Activated CD8-positive, alpha-beta memory T cell treated with anti-CD3 and anti-CD28 coated beads for 48 hours (primary cell): ENCODE data around the gene SSBP3.

ENCODE experiments used
- DNase-seq, 3 experiments: peaks; one replicate each; pipeline ENCODE4 v3.0.0-alpha.2; 2020; ENCODE audit warnings: low read depth in 2 of 3, low spot score in 2 of 3

Gene SSBP3

DNA sequence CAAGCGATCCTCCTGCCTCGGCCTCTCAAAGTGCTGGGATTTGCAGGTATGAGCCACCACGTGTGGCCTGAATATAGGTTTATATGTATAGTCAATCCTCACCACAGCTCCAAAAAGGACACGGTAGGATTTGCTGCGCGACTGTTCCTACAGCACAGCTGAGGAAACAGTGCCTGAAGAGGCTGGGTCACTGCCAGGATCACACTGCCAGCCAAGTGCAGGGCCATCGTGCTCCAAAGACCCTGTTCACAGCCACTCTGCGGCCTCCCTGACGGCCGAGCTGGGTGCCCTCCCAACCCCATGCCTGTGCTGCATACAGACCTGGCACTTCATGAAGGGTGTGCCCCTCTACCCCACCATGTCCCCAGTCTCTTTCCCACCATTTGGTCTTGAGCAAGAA, 134.9 kb downstream of the SSBP3 start:
- DNase-seq: no peak

DNA sequence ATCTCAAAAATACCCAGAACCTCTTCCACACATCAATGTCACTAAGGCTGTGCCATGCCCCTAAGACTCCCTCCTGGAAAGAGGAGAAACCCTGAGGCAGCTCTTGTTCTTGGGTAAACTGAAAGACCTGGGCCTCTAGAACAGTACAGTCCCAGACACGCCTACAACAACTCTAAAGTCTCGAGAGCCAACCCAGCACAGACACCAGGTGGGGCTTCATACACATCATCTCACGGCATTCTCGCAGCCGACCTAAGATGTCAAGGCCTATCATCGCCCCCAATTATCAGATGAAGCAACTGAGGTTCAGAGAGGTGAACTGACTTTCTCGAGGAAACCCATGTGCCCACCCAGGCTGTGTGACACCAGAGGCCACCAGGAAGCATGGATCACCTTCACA, 135.7 kb downstream of the SSBP3 start:
- DNase-seq: no peak

DNA sequence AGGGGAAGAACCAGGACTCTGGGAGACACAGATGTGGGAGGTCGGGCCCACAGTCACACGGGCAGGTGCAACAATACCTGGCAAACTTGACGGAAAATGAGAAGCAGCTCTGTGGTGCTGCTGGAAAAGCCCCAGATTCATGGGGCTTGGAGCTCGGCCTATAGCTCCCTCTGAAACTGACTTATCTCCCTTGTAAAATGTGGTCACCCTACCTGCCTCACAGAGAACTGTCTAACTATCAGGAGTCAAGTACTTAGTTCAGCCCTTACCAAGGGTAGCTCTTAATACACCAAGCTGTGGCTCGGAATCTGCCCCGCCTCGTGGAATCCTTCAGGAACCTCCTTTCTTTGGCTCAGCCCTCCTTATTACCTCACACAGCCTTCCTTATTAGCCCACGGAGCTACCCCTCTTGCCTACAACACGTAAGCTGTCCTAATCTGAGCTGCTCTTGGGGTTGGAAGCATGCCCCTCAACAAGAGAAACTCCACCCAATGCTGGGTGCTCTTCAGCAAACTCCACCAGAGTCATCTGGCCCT, 137.4 kb downstream of the SSBP3 start:
- DNase-seq: no peak

DNA sequence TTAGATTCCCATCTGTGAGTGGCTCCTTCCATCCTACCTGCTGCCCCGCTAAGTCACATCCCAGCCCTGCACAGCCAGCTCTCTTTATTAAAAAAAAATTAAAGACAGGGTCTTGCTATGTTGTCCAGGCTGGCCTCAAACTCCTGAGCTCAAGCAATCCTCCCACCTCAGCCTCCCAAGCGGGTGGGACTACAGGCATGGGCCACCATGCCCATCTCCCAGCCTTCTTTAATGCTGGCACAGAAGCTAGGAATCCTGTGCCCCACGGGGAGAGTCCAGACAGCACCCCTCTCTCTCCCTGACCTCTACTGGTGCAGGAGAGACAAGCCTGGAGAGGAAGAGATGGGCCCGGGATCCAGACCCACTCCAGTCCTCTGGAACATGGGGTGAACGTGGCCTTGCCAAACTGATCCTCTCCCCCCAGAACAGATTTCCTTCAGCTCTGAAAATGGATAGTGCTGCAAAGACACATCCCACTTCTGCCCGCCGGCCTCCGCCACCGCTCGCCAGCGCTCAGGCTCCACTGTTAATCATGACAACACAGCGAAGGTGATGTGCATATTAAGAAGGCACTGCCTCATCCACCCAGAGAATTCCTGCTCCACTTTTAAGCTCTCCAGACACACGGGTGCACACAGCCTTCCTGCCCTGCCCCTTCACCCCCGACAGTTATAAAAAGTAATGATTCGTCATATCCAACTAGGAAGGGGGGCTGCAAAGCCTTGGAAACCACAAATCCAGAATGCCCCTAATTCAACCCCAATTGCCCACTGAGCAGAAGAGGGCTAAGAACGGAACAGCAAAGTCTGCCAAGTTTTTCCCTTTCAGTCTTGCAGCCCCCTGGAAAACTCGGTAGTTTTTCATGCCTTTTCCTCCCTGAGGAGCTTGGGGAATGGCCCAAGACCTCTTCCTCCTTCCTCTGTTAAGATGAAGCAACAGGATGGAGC, 138.1 kb downstream of the SSBP3 start:
- DNase-seq: no peak

DNA sequence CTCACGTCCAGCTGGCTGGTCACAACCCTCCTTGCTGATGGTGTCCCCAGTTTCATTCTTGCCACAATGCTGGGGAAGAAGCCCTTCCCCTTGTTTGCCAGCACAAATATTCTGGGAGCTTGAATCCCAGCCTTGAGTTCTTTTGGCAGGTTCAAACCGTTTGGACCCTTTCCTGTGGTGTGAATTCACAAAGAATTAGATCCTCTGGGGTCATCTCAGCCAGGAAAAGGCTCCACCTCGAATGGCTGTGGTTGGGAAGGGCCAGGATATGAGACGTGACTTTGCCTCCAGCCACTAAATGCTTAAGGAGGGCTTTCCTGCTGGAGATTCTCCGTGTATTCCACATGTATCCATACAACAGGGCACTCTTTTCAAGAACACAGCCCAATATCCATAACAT, 139.3 kb downstream of the SSBP3 start:
- DNase-seq: no peak

DNA sequence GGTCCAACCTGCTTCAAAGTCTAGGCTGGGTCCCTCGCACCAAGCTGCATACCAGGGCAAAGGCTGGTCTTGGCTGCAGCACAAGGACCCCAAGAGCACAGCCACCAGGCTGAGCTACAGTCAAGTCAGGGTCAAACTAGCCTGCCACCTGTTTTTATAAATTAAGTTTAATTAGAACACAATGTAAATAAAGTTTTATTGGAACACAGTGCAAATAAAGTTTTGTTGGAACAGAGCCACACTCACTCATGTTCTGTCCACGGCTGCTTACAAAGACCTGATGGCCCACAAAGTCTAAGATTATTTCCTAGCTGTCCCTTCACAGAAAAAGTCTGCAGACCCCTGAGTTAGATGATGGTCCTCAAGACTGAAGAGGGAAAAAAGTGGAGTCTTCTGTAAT, 140.0 kb downstream of the SSBP3 start:
- no peak for DNase-seq

DNA sequence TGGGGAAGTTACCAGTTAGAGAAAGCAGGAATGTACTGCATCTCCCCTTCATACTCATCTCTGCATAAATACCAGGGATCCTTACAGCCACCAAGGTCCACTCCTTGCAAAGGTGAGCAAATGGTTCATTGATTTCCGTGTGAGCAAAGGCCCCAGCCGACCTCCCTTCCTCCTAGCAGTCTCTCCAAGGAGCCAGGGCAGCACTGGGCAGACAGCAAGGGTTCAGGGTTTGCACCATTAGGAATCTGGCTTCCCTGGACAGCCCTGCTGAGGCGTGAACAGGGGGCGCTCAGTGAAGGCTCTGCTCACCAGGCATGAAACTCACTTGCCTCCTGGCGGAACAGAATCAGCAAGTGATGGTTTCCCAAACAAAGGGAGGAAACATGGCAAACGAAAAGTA, 140.5 kb downstream of the SSBP3 start:
- DNase-seq: no peak

DNA sequence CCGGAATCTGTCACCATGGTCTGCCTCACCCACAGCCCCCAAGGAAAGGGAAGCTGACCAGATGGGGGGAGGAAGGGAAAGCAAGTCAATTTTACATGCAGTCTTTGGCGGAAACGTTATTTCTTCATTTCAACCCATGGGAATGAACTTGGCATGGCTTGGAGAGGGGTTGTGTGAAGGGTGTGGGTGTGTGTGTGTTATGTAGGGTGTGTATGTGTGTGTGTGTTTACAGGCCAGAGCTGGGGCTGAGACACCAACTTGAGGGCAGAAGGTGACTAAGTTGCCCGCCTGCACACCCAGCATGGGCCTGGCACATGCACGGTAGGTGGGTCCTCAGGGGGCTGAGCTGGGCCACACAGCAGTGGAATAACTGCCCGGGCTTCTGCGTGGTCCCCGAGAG, 141.1 kb downstream of the SSBP3 start:
- DNase-seq: no peak

DNA sequence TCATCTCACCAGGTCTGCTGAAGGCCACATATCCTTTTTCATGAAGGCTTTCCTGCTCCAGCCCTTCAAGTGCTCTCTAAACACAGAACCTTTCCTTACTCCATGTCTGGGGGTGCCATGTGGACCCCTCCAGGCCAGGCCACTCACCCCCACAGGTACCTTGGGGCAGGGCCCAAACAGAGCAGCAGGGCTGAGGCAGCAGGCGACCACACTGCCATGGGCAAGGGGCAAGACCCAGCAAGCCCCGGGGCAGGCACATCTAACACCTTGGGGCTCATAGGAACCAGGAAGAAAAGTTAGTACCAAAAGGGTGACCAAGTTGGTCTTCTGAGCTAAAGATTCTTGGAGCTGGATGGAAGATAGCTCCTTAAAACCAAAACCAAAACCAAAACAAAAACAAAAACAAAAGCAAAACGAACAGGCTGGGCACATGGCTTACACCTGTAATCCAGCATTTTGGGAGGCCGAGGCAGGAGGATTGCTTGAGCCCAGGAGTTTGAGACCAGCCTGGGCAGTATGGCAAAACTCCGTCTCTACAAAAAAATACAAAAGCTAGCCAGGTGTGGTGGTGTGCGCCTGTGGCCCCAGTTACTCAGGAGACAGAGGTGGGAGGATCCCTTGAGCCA, 142.5 kb downstream of the SSBP3 start:
- DNase-seq: no peak

DNA sequence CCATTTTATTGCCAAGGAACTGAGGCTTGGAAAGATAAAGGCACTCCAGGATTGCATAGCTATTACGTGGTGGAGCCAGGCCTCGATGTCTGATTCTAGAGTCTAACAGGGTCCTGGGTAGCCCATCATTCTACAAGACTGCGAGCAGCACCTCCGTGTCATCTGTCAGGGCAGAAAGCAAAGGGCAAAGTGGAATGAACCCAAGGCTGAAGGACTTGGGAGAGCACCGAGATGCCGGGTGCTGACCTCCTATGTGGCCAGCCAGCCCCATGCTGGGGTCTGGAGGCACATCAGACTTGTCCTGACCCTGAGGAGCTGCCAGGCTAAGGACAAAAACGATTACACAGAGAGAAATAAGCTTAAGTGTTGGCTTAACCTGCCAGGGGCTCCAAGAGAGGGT, 143.9 kb downstream of the SSBP3 start:
- no peak for DNase-seq

DNA sequence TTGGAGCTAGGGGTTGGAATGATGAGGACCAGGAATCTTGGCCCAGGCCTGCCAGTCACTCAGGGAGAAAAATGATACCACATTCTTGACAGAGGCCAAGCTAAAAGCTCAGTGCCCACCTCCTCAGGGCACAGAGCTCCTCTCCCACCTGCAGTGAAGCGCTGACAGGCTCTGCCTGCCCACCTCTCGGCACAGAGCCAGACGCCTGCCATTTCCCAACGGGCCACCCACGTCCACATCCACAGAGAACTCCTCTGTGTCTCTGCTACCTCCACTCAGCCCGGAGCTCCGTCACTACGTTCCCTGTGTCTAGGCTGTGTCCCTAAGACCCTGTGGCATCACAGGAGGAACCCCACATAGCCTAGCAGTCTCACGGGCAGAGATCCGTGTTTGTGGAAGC, 145.4 kb downstream of the SSBP3 start:
- no peak for DNase-seq

DNA sequence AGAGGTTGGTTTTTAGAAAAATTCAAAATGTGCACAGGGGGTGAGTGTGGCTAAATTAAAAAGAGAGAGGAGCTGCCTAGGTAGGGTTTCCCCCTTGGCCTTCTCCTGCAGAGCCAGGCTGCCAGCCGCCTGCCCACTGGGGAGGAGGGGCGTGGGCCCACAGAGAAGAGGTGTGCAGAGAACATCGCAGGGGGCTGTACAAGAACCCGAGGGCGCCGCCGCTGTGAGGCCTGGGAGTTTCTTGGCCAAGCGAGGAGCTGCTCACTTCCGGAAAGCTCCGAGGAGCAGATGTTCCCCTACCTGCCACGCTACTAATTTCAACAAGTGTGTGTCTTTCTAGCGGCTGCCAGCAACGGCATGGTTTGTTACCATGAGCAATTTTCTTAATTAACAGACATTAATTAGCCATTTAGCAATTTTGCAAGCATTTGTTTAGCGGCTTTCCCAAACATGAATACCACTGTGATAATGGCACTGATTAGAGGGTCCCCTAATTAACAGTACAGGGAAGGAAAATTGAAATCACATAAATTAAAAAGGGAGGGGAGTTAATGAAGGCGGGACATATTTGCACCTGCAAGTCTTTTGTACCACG, 146.6 kb downstream of the SSBP3 start:
- no peak for DNase-seq

DNA sequence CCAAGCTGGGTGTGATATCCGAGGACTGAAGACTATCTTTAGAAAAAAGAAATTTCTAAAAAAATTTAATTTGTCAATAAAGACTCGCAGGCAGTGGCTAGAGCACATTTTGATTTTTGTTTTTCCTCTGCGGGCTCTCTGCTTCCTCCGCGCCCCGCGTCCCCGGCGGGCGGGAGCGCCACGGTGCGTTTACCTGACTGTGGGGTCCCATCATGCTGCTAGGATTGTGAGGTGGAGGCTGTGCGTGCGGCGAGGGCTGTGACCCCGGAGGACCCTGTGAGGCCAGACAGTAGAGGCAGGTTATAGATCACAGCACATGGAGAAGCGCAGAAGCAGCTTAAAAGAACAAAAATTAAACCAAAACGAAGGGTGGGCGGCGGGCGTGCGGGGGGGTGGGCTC, 148.3 kb downstream of the SSBP3 start:
- no peak for DNase-seq

DNA sequence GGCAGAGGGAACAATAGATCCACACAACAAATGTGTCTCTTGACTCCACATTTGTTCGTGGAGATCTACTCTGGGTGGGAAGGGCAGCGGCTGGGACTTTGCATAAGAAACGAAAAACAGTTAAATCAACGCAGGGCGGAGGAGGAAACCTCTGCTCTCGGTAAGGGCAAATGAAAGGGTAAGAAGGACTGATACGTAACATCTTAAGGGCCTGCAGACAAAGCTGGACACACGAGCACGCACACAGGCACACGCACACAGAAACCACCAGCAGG, 148.9 kb downstream of the SSBP3 start:
- no peak for DNase-seq

DNA sequence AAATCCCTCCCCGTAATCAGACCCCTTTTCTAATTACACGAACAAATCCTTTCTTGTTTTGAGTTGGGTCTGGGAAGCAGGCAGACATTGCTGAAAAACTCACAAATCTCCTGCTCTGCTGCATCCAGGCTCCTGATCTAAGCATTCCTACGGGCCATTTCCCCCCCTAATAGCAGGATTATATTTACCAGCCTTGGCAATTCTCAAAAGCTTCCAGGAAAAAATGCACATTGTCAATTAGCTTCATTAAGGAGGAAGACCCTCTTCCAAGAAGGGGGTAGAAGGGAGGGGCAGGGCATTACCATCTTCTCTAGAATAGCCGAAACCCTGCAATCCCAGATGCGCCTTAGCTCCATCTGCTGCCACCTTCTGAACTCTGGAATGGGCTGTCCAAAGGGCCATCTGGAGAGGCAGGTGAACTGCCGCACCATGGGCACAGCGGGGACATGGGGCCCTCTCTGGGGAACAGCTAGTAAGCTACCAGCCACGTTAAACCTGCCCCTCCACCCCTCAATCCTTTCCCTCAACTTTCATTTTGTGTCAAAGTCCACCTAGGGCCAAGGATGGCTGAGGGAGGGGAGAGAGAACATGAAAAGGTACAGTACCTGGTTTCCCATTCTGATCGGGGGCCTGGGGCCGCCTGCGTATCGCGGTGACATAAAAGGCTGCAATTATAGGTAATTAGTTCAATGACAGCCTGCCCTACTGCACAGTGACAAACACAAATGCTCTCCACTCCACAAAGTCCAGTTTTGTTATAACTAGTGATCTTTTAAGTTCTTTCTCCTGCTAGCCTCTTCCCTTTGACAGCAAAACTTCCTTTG, 149.5 kb downstream of the SSBP3 start:
- DNase-seq: no peak

DNA sequence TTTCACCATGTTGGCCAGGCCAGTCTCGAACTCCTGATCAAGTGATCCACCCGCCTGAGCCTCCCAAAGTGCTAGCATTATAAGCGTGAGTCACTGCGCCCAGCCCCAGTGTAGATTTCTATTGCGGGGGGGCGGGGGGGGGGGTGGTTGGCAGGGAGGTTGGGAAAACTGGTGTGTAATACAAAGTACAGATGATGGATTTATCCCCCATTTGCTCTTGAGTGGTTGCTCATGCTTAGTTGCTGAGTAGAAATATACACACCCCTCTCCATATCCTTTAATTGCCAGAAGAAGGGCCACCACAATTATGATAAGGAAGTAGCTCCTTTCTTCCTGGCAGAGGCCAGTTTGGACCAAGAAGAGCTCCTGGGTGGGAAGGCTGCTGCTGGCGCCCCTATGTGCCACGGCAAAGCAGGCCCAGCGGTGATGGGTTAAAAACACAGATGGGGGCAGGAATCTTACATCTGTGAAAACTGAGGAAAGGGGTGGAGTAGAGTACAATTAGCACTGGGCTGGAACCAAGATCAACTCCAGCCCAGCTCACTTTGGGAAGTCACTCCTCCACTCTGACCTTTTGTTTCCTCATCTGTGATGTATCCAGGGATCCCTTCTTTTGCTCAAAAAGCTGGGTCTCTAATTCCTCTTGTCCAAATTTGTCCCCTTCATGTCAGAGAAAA, 151.0 kb downstream of the SSBP3 start:
- DNase-seq: no peak

DNA sequence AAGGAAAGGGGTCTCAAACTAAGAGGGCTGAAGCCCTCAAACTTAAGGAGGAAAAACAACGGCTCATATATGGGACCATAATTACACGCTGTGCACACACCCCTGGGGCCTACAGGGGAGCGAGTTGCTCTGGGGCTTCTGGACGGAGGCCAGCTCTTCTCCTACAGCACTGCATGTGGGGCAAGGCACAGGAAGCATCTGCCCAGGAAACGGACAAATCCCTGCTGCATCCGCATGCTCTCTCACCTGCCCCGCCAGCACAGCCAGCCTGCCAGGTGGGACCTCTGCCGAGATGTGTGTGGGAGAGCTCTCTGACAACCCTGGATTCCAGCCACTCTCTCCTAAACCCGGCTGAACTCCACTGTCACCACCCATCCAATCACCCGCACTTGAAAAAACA, 152.1 kb downstream of the SSBP3 start:
- DNase-seq: no peak

DNA sequence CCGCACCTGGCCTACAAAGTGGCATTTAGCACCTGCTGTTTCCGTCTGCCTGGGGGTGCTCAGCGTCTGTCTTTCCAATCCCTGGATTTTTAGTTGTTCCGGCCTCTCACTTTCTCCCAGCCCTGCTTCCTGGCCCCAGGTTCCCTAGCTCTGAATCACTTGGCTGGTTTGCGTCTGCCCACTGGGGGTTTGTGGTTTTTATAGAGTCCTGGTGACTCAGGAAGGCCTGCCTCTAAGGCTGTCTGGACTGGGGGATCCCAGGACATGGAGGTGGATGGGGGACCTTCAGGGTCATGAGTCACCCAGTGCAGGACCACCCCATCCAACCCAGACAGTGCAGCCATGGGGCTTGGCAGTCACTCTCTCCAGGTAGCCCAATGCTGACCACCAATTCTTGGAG, 152.7 kb downstream of the SSBP3 start:
- no peak for DNase-seq

DNA sequence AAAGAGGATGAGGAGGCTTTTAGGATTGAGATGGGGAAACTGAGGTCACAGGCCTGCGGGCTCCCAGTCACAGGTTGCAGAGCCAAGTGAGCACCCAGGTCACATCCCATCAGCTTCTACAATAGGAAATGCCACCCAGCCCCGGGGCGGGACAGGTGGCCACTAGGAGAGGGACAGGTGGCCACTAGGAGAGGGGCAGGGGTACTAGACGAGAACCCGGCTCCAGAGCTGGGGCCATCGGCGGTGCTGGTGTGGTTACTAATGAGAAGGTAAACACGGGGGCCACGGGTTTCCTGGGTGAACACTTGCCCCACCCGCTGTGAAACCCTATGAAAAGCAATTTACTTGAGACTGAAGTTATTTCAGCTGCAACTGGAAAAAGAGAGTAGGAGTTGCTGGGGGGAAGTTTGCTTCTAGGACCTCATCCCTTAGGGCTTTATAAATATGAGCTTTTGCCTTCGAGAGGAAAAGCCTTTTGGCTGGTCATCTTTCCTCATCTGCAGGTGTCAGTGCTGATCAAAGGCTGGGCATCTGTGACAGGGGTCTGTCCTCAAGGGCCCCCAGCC, 153.7 kb downstream of the SSBP3 start:
- no peak for DNase-seq

DNA sequence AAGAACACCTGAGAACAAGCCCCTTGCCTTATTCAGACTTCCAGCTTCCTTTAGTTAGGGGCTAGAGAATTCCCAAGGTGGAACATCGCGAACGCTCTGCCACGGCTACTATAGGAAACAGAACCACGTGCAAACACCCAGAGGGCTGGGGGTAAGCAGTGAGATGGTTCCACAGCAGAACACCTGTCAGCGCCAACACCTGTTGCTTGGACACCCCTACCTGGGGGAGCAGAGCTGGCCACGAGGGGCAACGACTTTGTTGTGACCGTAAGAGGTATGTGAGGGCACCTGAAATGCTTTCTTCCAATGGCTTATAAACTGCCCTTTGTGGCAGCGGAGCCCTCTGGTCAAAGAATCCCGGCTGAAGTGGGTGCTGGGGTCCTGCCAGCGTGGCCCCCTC, 155.5 kb downstream of the SSBP3 start:
- DNase-seq: no peak
